Adrenal gland (tissue), 12 donors: ENCODE data around the gene SREBF2. TPM values are rescaled to one million over a fixed set of nuclear protein-coding genes. Genes with fewer than 3 reads are reported as not detected.

Source experiments
- DNase-seq, 7 donors: peaks; one replicate each; pipeline ENCODE4 v3.0.0-alpha.2; 2019 to 2020
- H3K27ac ChIP-seq, 5 donors: fragments of 200-600 bp; sonication (generic) in 4 of 5; 1 replicate in 3 of 5; 2 replicates in 2 of 5; pipeline versions ENCODE4 v1.5.1 to v1.8.0; 2016 to 2020; ENCODE audit warnings: mild to moderate bottlenecking in 1 of 5
- H3K27me3 ChIP-seq: fragments of 200-600 bp; 2 replicates; pipeline ENCODE4 v1.8.0; 2021
- H3K36me3 ChIP-seq, 2 donors: fragments of 200-600 bp; replicated peaks in 1 of 2; 1 replicate in 1 of 2; 2 replicates in 1 of 2; pipeline versions ENCODE4 v1.5.1 to v1.8.0; 2018 to 2022
- H3K4me1 ChIP-seq, 2 donors: fragments of 200-600 bp; replicated peaks in 1 of 2; 1 replicate in 1 of 2; 2 replicates in 1 of 2; pipeline versions ENCODE4 v1.5.1 to v1.8.0; 2018 to 2021
- H3K4me3 ChIP-seq, 4 donors: fragments of 200-600 bp; sonication (generic) in 3 of 4; one replicate each; pipeline ENCODE4 v1.5.1; 2016 to 2018
- H3K9me3 ChIP-seq, 3 donors: fragments of 200-600 bp; sonication (generic) in 1 of 3; replicated peaks in 1 of 3; 1 replicate in 2 of 3; 2 replicates in 1 of 3; pipeline versions ENCODE4 v1.5.1 to v1.8.0; 2016 to 2021
- POLR2A ChIP-seq, 2 donors: fragments of 450-650 bp; IDR thresholded peaks; one replicate each; pipeline ENCODE4 v1.6.1; 2017; ENCODE audit warnings: antibody characterized with exemption in 2 of 2, mild to moderate bottlenecking in 2 of 2, moderate library complexity in 1 of 2
- WGBS, 4 donors: extraction: QIAGEN DNeasy Blood & Tissue Kit in 2 of 4; methylation state at CpG; one replicate each; pipeline versions ENCODE4 v1.1.5 to v1.1.7; 2013 to 2017; 5-methylcytosine and 5-hydroxymethylcytosine counted together
- intact Hi-C, 2 donors: fragments of 100-400 bp; cut with DNase I; formaldehyde crosslinking; loops; one replicate each; pipeline versions ENCODE4 v1.14.1 to v1.15.0; 2022 to 2023
- polyA plus RNA-seq, 3 donors: library from polyadenylated mRNA; stranded (reverse); fragments of 200-250 nt in 2 of 3; fragments of 350-450 nt in 1 of 3; fragmentation: Illumina TruSeq in 1 of 3; extraction: RNeasy Lipid Tissue Mini Kit (QIAGEN cat#74804) in 1 of 3; gene quantifications; one replicate each; pipeline ENCODE4 v1.2.3, GENCODE V29; 2013 to 2014
- total RNA-seq, 9 donors: library from RNA; depleted of rRNA in 4 of 9; stranded (reverse); fragments of >200 nt in 4 of 9; fragments of 120-200 nt in 1 of 9; fragmentation: NEBNext Ultra II Directional in 1 of 9; extraction: Animal tissue kit (Norgen Biotek cat#: 25700) in 1 of 9; gene quantifications; one replicate each; pipeline versions ENCODE4 v1.1.0 to v1.2.4, GENCODE V29; 2013 to 2023
- TF ChIP-seq, protein P1 (sequence below), 6 experiments: fragments of 450-650 bp in 4 of 6; fragments of 200-600 bp in 2 of 6; sonication (generic) in 1 of 6; IDR thresholded peaks; 1 replicate in 5 of 6; 2 replicates in 1 of 6; pipeline versions ENCODE4 v1.5.1 to v1.8.0; 2016 to 2021; ENCODE audit warnings: antibody characterized with exemption in 6 of 6, mild to moderate bottlenecking in 2 of 6, moderate library complexity in 1 of 6
- donor health status: healthy with polysubstance abuse.
- donor health status: Bipolar disorder and iron deficiency.
- donor health status: DM: yes; HTN: yes; CAD: no.
- donor health status: DM: no; HTN: no; CAD: no.
- donor health status: DM: no; HTN: no; CAD: no.
- donor health status: DM: yes; HTN: yes; CAD: no.

The SREBF2 gene
- total and polyA plus RNA-seq, 12 donors, result 67.5 to 263 (median 149) TPM

DNA sequence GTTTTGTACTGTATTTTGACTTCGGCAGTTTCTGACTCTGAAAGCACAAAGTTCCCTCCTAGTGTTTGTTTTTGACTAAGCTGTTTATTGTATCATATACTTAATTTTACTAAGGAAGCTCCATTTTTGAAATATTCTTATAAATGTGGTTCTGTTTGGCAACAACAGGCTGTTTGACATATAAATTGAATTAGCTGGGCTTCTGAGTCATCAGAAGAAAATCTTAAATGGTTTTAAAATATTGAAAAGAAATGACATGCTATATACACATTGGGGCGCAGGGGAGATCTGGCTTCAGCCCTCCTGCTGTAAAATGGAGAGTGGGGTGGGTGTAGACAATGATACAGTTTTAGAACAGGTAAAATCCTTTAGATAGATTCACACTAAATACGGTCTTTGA is 43.4 kb downstream of the SREBF2 start:
- H3K36me3 ChIP-seq, result peaks cover 0 to 93% of the 10 kb centered on the region in 2 donors
- intact Hi-C loops, result no loop called here
- H3K27ac ChIP-seq, result peak overlapping the region in 3 of 5 donors; percentile 44 to 77 (median 64)
- H3K9me3 ChIP-seq, result no peaks in the 10 kb centered on the region
- 87 to 89% (median 88%) methylated on average over 3 of the region's 3 CpGs for WGBS, 4 donors
- H3K27me3 ChIP-seq, result no peaks in the 10 kb centered on the region
- H3K4me3 ChIP-seq, result no peak overlapping the region
- no peak for DNase-seq
- TF ChIP-seq, protein P1, sequence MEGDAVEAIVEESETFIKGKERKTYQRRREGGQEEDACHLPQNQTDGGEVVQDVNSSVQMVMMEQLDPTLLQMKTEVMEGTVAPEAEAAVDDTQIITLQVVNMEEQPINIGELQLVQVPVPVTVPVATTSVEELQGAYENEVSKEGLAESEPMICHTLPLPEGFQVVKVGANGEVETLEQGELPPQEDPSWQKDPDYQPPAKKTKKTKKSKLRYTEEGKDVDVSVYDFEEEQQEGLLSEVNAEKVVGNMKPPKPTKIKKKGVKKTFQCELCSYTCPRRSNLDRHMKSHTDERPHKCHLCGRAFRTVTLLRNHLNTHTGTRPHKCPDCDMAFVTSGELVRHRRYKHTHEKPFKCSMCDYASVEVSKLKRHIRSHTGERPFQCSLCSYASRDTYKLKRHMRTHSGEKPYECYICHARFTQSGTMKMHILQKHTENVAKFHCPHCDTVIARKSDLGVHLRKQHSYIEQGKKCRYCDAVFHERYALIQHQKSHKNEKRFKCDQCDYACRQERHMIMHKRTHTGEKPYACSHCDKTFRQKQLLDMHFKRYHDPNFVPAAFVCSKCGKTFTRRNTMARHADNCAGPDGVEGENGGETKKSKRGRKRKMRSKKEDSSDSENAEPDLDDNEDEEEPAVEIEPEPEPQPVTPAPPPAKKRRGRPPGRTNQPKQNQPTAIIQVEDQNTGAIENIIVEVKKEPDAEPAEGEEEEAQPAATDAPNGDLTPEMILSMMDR (IDR thresholded peaks at IDR 0.05), result no peak
- no peak for TF ChIP-seq POLR2A (IDR thresholded peaks at IDR 0.05)
- peaks cover 17 to 21% of the 10 kb centered on the region in 2 donors for H3K4me1 ChIP-seq

DNA sequence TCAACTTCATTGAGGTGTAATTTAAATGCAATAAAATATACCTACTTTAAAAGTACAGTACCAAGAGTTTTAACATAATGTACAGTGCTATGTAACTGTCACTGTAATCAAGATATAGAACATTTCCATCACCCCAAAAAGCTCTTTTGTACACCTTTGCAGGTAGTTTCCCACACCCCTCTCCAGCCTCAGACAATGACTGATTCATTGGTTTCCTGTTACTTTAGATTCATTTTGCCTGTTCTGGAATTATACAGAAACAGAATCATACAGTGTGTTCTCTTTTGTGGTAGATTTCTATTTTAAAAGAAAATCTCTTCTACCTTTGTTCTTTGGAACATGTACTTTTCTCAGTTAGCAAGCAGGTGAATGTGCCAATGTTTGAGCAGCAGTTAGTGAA is 43.8 kb downstream of the SREBF2 start:
- Histone ChIP-seq H3K27me3 (no peaks in the 10 kb centered on the region), H3K4me1 (peaks cover 17 to 21% of the 10 kb centered on the region in 2 donors), H3K36me3 (peaks cover 0 to 93% of the 10 kb centered on the region in 2 donors), H3K9me3 (no peaks in the 10 kb centered on the region), H3K4me3 (no peak overlapping the region), H3K27ac (peak overlapping the region in 1 of 5 donors; percentile 35)
- DNase-seq, result no peak
- TF ChIP-seq, protein P1 (IDR thresholded peaks at IDR 0.05), result no peak
- no peak for TF ChIP-seq POLR2A (IDR thresholded peaks at IDR 0.05)
- intact Hi-C loops, result no loop called here

DNA sequence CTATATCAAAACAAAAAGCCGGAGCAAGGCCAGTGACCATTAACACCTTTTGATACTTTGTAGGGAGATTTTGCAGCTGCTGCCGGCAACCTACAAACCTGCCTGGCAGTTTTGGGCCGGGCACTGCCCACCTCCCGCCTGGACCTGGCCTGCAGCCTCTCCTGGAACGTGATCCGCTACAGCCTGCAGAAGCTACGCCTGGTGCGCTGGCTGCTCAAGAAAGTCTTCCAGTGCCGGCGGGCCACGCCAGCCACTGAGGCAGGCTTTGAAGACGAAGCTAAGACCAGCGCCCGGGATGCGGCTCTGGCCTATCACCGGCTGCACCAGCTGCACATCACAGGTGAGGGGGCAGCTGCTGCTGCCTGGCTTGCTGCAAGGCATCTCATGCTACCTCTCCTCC is 47.7 kb downstream of the SREBF2 start:
- TF ChIP-seq, protein P1 (IDR thresholded peaks at IDR 0.05), result no peak
- TF ChIP-seq POLR2A (IDR thresholded peaks at IDR 0.05), result no peak
- WGBS, 4 donors, result 94 to 96% (median 95%) methylated on average over 13 to 16 of the region's 16 CpGs
- intact Hi-C loops, result no loop called here
- H3K27me3 ChIP-seq, result no peaks in the 10 kb centered on the region
- H3K36me3 ChIP-seq, result peaks cover 0 to 94% of the 10 kb centered on the region in 2 donors
- H3K27ac ChIP-seq, result no peak overlapping the region
- no peak overlapping the region for H3K4me3 ChIP-seq
- no peak for DNase-seq
- peaks cover 16 to 20% of the 10 kb centered on the region in 2 donors for H3K4me1 ChIP-seq
- no peaks in the 10 kb centered on the region for H3K9me3 ChIP-seq

DNA sequence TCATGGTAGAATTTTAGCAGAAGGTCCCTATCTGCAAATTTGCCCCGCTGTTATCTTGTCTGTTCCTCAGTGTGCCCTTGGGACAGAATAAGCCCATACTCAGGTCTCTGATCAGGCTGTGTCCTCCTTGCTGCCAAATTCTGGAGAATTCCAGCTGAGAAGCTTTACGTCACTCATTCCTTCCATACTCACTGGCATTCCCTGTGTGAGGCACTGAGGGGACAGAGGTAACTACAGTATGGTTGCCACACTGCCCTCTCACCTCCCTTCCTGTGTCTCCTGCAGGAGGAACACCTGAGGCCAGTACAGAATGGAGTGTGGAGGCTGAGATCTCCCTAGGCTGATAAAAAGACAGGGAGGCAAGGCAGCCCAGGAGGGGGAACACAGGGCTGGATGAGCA is 50.5 kb downstream of the SREBF2 start:
- TF ChIP-seq POLR2A (IDR thresholded peaks at IDR 0.05), result no peak
- TF ChIP-seq, protein P1 (IDR thresholded peaks at IDR 0.05), result no peak
- Histone ChIP-seq H3K4me1 (peaks cover 0 to 4% of the 10 kb centered on the region in 2 donors), H3K27ac (peak overlapping the region in 2 of 5 donors; percentile 4 to 56), H3K9me3 (no peaks in the 10 kb centered on the region), H3K4me3 (no peak overlapping the region), H3K27me3 (no peaks in the 10 kb centered on the region), H3K36me3 (peaks cover 0 to 99% of the 10 kb centered on the region in 2 donors)
- intact Hi-C loops, result no loop called here
- WGBS, 4 donors, result 54 to 70% (median 58%) methylated on average over 2 of the region's 2 CpGs
- no peak for DNase-seq
